ENCODE results near the gene MAN1C1.

DNA sequence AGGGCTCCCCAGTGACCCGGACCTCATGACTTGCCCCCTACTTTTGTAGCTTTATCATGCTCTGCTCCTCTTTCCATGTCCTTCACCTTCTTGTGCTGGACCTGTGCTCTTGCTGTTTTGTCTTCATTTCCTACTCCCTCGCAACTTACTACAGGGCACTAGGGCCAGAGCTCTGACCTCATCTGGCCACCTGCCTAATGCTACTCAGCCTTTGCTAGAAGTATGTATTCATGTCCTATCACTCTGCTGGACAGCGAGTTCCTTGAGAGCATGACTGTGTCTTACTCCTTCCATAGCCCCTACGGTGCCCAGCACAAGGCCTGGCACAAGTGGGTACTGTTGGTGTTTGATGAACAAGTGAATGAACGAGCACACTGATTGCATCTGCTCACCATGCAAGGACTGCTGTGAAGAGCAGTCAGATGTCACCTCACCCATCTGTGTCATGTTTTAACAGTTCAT, 205.1 kb downstream of the MAN1C1 start:
- TF ChIP-seq, protein P1, sequence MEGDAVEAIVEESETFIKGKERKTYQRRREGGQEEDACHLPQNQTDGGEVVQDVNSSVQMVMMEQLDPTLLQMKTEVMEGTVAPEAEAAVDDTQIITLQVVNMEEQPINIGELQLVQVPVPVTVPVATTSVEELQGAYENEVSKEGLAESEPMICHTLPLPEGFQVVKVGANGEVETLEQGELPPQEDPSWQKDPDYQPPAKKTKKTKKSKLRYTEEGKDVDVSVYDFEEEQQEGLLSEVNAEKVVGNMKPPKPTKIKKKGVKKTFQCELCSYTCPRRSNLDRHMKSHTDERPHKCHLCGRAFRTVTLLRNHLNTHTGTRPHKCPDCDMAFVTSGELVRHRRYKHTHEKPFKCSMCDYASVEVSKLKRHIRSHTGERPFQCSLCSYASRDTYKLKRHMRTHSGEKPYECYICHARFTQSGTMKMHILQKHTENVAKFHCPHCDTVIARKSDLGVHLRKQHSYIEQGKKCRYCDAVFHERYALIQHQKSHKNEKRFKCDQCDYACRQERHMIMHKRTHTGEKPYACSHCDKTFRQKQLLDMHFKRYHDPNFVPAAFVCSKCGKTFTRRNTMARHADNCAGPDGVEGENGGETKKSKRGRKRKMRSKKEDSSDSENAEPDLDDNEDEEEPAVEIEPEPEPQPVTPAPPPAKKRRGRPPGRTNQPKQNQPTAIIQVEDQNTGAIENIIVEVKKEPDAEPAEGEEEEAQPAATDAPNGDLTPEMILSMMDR (IDR thresholded peaks at IDR 0.05), result no peak
- peak in 1 of 2 donors; percentile 15 for TF ChIP-seq POLR2A (IDR thresholded peaks at IDR 0.05)
